HG03196 (cell line): ENCODE data around the gene CUTA.

Source experiments
- ATAC-seq: cut with Tn5 transposase; IDR thresholded peaks from one replicate; pipeline ENCODE4 v1.9.1; 2021; ENCODE audit not compliant: unreplicated experiment

Gene CUTA

GRCh38 chr6:33417903-33418689 lies at the start of gene CUTA:
CUTA (minus strand) TSS chr6:33418107; CDS start chr6:33418000, 107 bp downstream.
- peak; percentile 84 for ATAC-seq

- ATAC-seq: no peak
These were observed 49.2 kb upstream of the CUTA start for GRCh38 chr6:33467091-33467490.

GRCh38 chr6:33466075-33466735 lies 48.3 kb upstream of the CUTA start:
- ATAC-seq: no peak

GRCh38 chr6:33459226-33459625 lies 41.3 kb upstream of the CUTA start:
- ATAC-seq: no peak

GRCh38 chr6:33458676-33459075 lies 40.8 kb upstream of the CUTA start:
- ATAC-seq: no peak

GRCh38 chr6:33456156-33456555 lies 38.2 kb upstream of the CUTA start:
- ATAC-seq: no peak

GRCh38 chr6:33455051-33455450 lies 37.1 kb upstream of the CUTA start:
- ATAC-seq: no peak

- peak; percentile 94 for ATAC-seq
These were observed 36.4 kb upstream of the CUTA start, which contains the start of gene ZBTB9 for GRCh38 chr6:33454009-33454946. ZBTB9 (plus strand) TSS chr6:33454576; CDS start chr6:33455101, 525 bp downstream.

GRCh38 chr6:33453393-33454008 lies 35.6 kb upstream of the CUTA start:
- ATAC-seq: no peak

- ATAC-seq: no peak
These were observed 34.6 kb upstream of the CUTA start for GRCh38 chr6:33452496-33452895.

- no peak for ATAC-seq
These were observed 33.7 kb upstream of the CUTA start for GRCh38 chr6:33451606-33452005.

GRCh38 chr6:33450434-33450833 lies 32.5 kb upstream of the CUTA start:
- ATAC-seq: no peak

GRCh38 chr6:33446356-33446755 lies 28.4 kb upstream of the CUTA start:
- no peak for ATAC-seq

- no peak for ATAC-seq
These were observed 27.3 kb upstream of the CUTA start for GRCh38 chr6:33445119-33445603.

GRCh38 chr6:33443619-33444504 lies 26.0 kb upstream of the CUTA start:
- ATAC-seq: no peak

GRCh38 chr6:33443025-33443424 lies 25.1 kb upstream of the CUTA start:
- ATAC-seq: no peak

GRCh38 chr6:33442283-33442682 lies 24.4 kb upstream of the CUTA start:
- no peak for ATAC-seq

- ATAC-seq: no peak
These were observed 23.6 kb upstream of the CUTA start for GRCh38 chr6:33441457-33441856.

GRCh38 chr6:33440649-33441309 lies 22.9 kb upstream of the CUTA start:
- no peak for ATAC-seq
